CMK (cell line): Measurements from ENCODE around the gene PRODH.
"Not testable (repeated sequence)": the region's sequence is repeated elsewhere in the genome, so short reads cannot be mapped to it uniquely, and the experiment has no call there.

Experiments
- DNase-seq: peaks from one replicate; pipeline ENCODE4 v3.0.0-alpha.2; 2010; ENCODE audit warnings: low read depth

The PRODH gene

DNA sequence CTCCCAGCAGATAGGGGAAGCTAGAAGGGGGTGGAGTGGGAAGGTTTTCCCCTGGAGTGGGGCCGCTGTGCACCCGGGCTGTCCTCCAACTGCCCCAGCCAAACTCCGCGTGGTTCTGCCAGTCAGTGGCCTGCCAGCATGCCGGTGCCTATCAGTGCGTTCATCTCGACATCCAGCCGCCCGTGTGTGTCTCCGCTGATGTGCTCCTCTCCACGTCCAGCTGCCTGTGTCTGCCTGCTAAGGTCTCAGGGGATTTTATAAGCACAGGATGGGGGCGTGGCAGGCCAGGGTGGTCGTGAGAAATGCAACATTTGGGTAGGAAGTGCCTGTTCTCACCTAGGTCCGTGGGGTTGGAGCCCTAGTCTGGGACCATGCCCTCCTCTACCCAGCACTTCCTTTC lies 17.0 kb upstream of the PRODH start:
- not testable (repeated sequence) for DNase-seq

DNA sequence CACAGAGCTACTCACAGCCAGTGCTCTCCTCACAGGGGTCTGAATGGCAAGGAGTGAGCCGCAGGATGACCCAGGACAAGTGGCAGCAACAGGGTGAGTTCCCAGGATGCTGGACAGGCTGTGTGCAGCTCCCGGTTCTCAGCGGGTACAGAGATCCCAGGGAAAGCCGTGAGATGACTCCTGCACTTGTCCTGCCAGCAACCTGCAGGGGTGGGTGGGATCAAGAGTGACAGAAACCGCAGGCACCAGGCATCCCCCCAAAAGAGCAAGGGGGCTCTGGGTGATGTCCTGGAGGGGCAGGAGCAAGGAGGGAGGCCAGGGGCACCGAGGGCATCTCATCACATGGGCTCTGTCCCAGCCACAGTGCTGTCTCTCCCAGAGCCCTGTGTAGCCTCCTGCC lies 15.9 kb upstream of the PRODH start:
- no peak for DNase-seq

DNA sequence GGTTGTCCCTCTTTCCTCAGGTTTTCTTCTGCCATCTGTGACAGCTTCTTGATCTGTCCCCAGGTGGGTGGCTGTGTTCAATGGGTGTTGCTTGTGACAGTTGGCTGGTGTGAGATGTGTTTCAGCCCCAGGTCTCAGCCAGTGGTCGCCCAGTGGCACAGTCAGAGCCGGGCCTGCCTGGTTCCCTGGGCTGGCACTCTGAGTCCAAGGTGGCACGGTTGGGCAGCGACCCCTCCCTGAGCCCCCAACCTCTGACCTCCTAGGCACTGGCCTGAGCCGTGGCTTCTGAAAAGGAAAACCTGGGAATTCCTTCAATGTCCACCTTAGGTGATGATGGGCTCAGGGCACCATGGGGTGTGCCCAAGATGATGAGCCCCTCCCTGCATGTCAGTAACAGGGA lies 14.0 kb upstream of the PRODH start:
- DNase-seq, result no peak

DNA sequence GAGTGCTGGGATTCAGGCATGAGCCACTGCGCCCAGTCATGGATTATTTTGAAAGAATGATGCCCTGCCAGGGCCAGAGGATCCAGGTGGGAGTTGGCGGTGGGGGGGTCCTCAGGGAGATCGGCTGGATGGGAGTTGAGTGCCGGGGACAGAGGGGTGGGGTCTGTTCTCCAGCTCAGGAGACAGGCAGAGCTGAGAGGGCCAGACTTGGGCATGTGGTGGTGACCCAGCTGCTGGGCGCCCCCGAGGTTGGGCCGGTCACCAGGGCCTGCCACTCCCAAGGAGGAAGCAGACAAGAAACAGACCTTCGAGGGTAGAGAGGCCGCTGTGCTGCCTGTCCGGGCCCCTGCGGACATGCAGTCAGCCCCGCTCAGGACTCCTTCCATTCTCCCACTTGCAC lies 11.8 kb upstream of the PRODH start:
- no peak for DNase-seq

DNA sequence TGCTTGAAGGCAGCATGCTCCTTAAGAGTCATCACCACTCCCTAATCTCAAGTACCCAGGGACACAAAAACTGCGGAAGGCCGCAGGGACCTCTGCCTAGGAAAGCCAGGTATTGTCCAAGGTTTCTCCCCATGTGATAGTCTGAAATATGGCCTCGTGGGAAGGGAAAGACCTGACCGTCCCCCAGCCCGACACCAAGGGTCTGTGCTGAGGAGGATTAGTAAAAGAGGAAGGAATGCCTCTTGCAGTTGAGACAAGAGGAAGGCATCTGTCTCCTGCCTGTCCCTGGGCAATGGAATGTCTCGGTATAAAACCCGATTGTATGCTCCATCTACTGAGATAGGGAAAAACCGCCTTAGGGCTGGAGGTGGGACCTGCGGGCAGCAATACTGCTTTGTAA lies 11.0 kb upstream of the PRODH start:
- not testable (repeated sequence) for DNase-seq

DNA sequence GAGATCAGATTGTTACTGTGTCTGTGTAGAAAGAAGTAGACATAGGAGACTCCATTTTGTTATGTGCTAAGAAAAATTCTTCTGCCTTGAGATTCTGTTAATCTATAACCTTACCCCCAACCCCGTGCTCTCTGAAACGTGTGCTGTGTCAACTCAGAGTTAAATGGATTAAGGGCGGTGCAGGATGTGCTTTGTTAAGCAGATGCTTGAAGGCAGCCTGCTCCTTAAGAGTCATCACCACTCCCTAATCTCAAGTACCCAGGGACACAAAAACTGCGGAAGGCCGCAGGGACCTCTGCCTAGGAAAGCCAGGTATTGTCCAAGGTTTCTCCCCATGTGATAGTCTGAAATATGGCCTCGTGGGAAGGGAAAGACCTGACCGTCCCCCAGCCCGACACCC lies 2.6 kb upstream of the PRODH start:
- not testable (repeated sequence) for DNase-seq

DNA sequence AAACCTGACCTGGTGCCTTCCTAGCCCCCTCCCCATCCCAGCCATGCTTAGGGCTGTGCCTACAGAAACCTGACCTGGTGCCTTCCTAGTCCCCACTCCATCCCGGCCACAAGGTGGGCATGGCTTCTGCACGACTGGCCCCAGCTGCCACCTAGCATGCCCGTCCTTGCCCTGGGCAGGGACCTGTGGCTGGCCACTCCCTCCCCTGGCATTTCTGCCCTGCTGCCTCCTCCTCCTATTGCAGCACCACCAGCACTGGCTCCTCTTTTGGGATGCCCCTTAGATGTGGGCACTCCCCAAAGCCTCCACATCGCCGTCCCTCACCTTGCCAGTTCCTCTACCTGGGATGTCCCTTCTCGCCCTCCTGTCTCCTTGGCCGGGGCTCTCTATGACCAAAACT lies 1.4 kb downstream of the PRODH start:
- DNase-seq, result not testable (repeated sequence)

DNA sequence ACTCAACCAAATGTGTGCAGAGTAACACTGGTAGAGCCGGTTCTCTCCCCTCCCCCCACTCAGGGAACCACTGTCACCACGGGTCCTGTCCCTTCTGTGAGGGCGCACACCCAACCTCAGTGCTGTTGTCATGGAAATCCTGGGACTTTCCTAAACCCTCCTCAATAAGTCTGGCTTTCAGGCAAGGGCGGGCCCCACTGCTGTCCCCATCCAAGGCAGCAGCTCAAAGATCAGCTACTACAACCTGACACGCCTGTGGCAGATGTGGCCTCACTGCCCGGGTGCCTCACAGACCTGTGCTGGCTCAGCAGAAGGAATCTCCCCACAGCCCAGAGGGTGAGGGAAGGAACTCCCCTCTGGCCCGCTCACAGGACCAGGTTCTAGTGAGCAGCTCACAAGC lies 2.2 kb downstream of the PRODH start:
- DNase-seq, result no peak

DNA sequence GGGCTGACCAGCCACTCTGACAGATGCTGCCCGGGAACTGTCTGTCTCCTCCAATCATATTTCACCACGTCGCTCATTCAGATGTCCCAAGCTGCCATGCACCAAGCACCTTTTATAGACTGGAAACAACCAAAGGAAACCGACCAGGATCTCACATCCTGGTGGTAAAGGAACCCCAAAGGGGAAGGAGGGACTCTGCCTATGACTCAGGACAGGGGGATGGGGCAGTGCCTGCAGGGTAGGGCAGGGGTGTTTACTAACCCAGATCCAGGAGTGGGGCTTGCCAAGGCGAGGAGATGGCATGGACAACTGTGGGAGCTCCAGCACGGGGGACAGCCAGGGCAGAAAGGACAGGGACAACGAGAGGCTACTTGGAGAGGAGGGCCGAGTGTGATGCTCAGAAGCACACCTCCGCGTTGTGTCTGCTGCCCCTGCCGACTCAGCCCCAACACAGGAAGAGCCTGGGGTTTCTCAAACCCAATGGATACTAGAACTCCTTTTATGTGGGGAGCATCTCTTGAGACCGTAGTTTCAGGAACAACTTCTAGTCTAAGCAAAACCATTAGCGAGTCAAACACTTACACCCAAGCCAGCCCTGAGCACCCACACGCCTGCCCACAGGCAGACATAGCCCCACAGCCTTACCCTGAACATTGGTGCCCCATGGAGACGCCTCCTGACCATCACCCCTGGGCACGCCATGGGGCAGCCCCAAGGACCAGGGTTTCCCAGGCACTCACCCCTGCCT lies 4.0 kb downstream of the PRODH start:
- DNase-seq, result no peak

DNA sequence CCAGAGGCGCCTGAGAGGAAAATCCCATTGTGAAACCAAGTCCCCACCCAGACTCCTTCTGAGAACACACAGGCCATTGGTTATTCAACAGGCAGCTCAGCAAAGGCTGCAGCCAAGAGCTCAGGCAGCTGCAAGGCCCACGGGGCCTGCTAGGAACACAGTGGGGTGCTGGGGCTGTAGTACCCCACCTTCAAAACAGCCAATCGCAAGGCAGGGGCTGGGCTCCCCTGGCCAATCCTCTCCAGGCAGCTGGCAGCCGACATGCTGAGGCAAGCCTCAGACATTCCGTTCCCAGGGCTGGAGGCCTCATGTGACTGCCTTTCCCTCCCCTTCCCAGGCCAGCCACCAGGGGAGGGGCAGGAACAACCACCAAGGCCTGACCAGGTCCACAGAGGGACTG lies 6.6 kb downstream of the PRODH start:
- DNase-seq, result no peak

DNA sequence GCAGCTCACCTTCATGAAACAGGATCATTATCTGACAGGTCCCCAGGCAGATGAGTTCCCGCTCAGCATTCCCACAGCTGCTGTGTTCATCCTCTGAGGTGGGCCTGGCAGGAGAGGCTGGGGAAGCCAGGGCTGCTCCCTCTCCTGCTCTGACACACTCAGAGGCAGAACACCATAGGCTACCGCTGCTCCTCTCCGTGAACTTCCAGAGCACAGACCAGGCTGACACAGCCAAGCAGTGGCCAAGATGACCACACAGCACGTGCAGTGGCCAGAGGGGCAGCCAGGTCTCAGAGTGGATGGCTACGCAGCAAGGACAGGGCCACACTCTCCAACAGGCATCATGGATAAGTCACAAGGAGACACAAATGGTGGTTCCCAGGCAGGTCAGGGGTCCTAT lies 8.5 kb downstream of the PRODH start:
- no peak for DNase-seq

DNA sequence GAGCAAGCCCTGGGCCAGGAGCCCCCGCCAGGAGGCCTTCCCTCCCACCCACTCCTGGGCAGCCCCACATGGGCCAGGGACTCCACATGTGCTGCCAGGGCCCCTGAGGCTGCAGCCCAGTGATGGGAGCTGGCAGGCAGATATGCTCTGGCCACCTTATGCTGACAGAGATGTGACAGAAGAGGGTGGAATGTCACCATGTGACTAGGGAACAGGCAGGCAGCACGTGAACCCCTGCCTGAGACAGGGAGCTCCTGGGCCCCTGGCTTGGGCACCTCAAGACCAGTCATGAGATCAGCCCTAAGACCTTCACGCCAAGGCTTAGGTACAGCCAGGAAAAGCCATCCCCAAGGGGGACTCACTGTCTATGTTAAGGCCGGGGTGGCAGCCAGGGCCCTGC lies 9.1 kb downstream of the PRODH start:
- no peak for DNase-seq

DNA sequence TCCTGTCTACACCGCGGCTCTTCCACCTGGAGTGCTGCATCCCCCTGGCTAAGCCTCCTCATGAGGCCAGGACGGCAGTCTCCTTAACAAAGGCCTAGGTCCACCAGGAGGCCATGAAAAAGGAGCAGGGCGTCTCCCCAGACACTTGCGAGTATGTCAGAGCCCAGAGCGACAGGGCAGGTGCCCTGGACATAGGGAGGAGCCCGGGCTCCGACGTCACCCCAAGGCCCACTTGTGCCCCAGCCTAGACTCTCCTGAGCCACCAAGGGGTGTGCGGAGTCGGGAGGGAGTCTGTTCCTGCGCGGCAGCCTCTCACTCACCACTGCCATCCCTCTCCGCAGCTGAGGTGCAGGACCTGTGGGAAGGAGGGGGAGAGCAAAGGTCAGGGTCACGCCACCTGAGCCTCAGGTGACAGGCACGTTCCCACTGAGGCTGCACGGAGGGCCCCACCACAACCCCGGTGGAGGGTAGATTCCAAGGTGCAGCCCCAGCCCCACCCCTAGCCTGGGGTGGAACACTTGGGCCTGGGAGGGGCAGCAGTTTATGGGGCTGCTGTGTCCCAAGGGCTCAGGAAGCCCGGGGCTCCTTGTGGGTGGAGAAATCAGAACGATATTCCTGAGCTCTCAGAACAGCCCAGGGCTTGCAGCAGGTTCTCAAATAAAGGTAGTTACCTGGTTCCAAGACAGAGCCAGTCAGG lies 10.6 kb downstream of the PRODH start:
- DNase-seq, result no peak

DNA sequence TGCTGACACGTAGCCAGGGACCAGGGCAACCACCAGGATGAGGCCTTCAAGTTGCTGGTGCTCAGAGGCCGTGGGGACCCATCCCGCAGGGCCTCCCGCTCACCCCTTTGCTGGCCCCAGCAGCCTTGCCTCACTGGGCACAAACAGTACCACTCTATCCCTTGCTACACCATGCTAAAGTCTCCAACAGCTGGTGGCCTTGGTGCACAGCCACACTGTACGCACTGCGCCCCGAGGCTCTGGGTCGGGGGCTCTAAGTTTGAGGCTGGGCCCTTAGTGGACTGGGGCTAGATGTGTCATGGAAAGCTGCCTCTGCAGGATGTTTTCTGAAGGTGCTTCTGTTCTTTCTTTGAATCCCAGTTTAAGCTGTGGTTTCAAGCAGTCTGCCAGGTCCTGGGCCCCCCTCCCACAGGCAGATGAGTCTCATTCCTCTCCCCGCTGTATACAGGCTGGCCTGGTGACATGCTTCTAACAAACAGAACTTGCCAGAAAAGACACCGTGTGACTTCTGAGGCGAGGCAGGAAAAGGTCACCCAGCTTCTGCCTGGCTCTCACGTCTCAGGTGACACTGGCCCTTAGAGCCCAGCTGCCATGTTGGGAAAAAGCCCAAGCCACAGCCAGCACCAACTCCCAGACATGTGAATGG lies 15.7 kb downstream of the PRODH start:
- not testable (repeated sequence) for DNase-seq

DNA sequence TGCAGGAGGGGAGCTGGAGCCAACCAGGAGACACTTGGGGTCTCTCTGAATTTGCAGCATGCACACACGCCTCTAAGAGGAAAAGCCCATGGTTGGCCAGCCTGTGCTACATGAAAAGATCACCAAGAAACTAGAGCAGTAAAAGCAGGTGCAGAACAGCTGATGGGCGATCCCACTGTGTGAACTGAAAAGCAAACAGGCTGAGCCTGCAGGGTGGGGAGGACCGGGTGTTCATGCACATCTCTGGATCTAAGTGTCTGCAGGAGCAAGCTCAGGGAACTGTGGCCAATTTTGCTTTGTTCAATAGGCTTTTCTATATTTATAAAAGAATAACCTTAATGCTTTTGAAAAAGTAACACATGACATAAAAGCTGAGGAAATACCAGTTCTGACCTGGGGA lies 18.3 kb downstream of the PRODH start:
- not testable (repeated sequence) for DNase-seq

DNA sequence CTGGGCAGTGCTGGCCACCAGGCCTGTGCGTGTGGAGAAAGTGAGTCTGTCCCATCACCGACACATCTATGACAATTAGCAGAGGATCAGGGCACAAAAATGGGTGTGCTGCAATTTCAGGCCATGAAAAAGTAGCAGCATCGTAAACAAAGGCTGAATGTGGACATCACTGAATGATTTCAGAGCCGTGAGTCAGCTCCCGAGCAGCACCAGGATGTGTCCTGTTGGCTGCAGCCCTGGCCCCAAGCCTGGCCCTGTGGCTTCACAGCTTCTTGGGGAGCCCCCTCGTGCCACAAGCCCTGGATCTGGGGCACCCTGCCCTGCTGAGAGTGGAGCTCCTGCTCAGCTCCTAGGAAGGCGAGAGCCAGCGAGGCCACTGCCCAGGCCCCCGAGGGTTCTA lies 20.5 kb downstream of the PRODH start:
- DNase-seq, result not testable (repeated sequence)

DNA sequence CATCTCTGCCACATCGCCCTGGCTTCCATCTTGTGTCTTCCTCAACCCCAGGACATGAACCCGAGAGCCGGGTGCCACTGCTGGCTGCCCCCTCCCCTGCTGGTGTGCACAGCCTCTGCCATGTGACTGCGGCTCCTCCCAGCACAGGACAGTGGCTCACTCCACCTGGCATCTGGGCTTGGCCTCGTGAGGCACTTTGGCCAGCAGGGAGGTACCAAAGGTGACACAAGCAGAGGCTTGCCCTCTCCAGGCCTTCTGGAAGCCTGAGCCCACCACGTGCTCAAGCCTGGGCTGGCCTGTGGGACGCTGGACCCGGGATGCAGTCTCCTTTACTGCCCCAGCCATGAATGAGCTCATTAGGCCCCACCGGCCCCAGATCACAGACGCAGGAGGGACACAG lies 21.5 kb downstream of the PRODH start:
- DNase-seq, result not testable (repeated sequence)

DNA sequence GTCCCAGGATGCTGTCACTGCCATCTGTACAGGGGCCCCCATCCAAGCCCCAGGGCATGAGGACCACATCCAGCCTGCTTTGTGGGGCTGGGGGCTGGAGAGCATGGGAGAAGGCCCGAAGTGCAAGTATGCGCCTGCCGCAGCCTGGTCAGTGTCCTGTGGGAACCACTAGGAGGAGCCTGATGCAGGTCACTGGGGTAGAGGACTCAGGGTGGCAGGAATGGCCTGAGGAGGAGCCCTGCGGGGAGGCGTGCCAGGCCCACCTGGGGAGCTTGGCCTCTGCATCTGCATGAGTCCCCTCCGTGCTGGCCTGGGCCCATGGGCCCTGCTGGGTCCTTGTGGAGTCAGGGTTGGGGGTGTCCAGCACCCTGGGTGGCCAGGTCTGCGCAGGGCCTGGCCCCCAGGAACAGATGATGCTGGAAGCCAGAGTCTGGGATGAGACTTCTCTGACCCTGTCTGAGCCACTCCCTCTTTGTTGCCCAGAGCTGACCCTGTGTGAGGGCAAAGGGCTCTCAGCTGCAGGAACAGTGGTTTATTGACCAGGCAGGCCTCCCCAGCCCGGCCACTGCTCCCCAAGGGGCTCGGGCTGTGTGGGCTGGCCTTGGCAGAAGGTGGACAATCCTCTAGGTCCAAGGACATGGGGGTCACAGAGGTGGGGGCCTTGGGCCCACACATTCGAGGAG lies 23.7 kb downstream of the PRODH start:
- DNase-seq, result not testable (repeated sequence)

DNA sequence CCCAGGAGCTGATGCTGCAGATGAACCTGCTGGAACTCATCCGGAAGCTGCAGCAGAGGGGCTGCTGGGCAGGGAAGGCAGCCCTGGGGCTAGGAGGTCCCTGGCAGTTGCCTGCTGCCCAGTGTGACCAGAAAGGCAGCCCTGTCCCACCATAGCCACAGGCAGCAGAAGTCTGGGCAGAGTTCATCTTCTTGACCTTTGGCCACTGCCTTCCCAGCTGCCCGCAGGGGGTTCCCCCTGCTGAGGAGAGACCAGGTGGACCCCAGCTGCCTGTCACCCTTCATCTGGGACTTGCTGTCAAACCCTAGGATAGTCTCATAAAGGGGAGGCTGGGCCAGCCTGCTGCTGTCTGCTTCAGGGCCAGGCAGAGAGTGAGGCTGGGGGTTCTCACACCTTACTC lies 24.6 kb downstream of the PRODH start:
- not testable (repeated sequence) for DNase-seq

DNA sequence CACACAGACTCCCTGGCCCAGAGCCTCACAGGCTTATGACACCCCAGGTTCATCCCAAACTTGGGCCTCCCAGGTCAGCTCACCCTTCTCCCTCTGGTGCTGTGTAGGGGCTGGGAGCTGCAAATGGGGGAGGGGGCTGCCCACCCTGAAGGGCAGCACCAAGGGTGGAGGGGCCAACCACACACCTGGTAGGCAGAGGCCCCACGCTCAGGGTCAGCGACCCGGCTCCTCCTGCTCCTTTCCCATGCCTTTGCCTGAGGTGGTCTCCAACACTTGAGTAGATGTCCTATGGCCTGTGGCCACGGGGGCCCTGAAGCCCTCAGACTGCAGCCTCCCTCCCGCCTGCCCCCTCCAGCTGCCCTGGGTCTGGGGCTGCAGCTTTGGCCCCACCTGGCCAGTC lies 26.5 kb downstream of the PRODH start:
- DNase-seq, result no peak

DNA sequence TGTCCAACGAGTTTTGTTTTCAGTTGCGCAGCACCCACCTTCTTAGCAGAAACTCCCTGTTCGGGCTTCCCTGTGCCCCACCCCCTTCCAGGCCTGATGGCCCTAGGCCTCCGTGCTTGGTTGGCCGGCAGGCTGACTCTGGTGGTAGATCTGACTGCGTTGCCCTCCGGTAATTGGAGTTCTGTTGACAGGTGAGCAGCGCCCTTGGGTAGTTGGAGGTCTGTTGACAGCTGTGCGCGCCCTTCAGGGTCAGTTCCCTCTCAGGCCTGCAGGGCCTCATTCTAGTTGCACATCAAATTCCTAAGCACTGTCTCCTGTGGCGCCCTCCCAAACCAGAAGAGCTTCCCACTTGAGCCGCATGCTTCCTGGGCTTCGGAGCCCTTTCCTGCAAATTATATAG lies 29.2 kb downstream of the PRODH start:
- no peak for DNase-seq

DNA sequence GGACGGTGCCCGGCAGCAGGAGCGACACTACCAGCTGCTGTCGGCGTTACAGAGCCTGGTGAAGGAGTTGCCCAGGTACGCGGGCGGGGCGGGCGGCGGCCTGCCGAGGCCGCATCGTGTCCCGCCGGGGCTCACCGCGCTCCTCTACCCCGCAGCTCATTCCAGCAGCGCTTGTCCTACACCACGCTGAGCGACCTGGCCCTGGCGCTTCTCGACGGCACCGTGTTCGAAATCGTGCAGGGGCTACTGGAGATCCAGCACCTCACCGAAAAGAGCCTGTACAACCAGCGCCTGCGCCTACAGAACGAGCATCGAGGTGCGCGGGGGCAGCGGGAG lies 29.7 kb downstream of the PRODH start:
- not testable (repeated sequence) for DNase-seq
